ENCODE data around the gene CLCNKB. TPM values are rescaled to one million over a fixed set of nuclear protein-coding genes. Genes with fewer than 3 reads are reported as not detected.
"Not testable (repeated sequence)": the region's sequence is repeated elsewhere in the genome, so short reads cannot be mapped to it uniquely, and the experiment has no call there.

CLCNKB gene
- polyA plus RNA-seq, 3 donors from 2014 or later, result not detected

DNA sequence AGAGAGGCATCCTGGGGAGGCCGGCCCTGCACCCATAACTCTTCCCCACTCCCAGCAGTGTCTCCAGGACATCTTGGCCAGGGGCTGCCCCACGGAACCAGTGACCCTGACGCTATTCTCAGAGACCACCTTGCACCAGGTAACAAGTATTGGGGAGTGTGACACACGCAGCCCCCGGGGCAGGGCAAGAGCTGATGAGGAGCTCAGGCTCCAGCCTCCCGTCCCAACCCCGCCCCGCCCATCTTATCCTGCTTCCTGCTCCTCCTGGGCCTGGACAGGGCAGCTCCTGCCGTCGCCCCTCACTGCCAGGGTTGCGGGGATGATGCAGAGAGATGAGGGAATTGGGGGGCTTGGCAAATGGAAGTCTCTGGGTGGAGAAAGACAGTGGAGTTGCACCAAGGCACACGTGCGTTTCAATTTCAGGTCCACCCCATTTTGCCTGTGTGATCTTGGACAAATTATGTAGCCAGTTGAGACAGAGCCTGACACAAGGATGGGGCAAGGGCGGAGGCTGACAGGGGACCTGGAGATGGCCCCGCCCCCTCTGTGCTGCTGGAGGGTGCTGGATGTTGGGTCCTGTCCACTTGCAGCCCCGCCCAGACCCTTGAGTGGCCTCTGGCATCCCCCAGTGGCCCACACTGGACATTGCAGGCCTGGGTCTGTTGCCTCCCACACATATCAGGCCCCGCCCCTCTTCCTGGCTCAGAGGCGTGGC is 11.0 kb upstream of the CLCNKB start:
- H3K36me3 Mint-ChIP-seq, result no peaks in the 10 kb centered on the region
- peaks cover 1 to 8% (median 5%) of the 10 kb centered on the region in 3 donors for H3K27me3 Mint-ChIP-seq (ENCODE audit: low read depth in 3 of 3)
- H3K27ac Mint-ChIP-seq, result no peak overlapping the region
- DNase-seq, result peak; percentile 36 to 47 (median 40)
- H3K4me1 Mint-ChIP-seq, result peaks cover 0 to 2% of the 10 kb centered on the region in 2 donors
- H3K4me3 Mint-ChIP-seq, result no peak overlapping the region
- H3K9me3 Mint-ChIP-seq, result no peaks in the 10 kb centered on the region

GRCh38 chr1:16033103-16033632 is 10.4 kb upstream of the CLCNKB start:
- H3K4me1 Mint-ChIP-seq; H3K27me3 Mint-ChIP-seq (ENCODE audit: low read depth in 3 of 3); H3K4me3 Mint-ChIP-seq; H3K9me3 Mint-ChIP-seq; H3K36me3 Mint-ChIP-seq; DNase-seq; H3K27ac Mint-ChIP-seq: not testable (repeated sequence)

DNA sequence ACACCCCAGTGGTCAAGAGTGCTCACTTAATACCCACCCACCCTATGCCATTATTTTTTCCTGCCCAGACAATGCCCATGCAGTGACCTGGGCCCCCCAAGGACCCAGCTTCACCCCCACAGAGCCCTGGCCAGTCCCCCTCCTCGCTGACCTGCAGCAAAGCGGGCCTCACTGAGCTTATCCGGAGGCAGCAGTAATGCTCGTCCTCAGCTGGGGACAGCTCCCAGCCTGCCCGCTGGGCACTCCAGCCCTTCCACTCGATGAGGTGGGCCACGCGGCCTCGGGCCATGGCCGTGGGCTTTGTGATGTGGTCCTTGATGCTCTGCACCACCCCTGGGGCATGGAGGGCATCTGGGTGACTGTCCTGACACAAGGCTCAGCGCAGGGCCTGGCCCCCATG is 7.1 kb upstream of the CLCNKB start:
- not testable (repeated sequence) for H3K27ac Mint-ChIP-seq; DNase-seq; H3K36me3 Mint-ChIP-seq; H3K9me3 Mint-ChIP-seq; H3K4me3 Mint-ChIP-seq; H3K27me3 Mint-ChIP-seq (ENCODE audit: low read depth in 3 of 3); H3K4me1 Mint-ChIP-seq

DNA sequence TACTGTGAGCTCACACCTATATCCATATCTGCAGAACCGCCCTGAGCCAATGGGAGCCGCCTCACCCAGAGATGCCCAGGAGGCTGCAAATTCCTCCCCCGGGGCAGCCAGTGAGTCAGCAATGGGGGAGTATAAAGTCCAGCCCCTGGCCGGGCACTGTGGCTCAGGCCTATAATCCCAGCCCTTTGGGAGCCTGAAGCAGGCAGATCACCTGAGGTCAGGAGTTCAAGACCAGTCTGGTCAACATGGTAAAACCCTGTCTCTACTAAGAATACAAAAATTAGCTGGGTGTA is 5.0 kb upstream of the CLCNKB start:
- H3K27me3 Mint-ChIP-seq (ENCODE audit: low read depth in 3 of 3), result peaks cover 3 to 7% (median 3%) of the 10 kb centered on the region in 3 donors
- no peak overlapping the region for H3K27ac Mint-ChIP-seq
- H3K4me1 Mint-ChIP-seq, result no peaks in the 10 kb centered on the region
- no peak for DNase-seq
- H3K4me3 Mint-ChIP-seq, result no peak overlapping the region
- no peaks in the 10 kb centered on the region for H3K36me3 Mint-ChIP-seq
- no peaks in the 10 kb centered on the region for H3K9me3 Mint-ChIP-seq

DNA sequence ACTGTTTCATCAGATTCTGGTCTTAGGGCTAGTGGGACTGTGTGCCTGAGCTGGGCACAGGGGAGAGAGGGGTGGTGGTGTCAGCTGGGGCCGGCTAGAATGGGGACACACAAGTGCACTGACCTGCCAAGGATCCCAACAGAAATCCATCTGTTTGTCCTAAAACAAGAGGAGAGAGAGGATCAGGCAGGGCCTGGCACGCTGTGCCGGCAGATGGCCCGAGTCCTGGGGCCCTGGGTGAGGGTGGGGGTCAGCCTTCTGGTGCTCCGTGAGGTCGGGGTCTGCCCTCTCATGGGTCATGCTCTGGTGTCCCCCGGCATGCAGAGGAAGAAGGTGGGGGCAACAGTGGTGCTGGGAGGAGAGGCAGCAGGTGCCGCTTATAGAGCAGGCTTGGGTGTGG is 3.7 kb upstream of the CLCNKB start:
- DNase-seq, H3K4me1 Mint-ChIP-seq, H3K27ac Mint-ChIP-seq, H3K36me3 Mint-ChIP-seq, H3K4me3 Mint-ChIP-seq, H3K9me3 Mint-ChIP-seq: not testable (repeated sequence)
- peaks cover 3 to 11% (median 3%) of the 10 kb centered on the region in 3 donors for H3K27me3 Mint-ChIP-seq (ENCODE audit: low read depth in 3 of 3)

DNA sequence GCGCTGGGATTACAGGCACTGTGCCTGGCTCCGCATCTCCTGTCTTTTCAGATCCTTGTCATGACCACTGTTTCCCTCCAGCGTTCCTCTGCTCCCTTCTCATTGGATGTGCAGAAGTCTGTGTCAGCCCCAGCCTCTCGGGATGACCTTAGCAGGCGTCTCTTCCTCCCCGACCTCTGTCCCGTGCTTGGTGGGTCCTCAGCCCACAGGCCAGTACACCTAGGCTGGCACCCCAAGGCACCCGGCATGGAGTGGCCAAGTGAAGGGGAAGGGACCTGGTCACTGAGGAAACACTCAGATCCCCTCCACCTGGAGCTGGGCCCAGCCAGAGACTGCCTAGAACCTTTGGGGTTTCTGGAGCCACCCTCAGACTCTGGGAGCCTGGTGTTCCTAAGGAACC is 2.4 kb upstream of the CLCNKB start:
- Mint-ChIP-seq H3K27me3 (ENCODE audit: low read depth in 3 of 3) (peaks cover 5 to 11% (median 7%) of the 10 kb centered on the region in 3 donors), H3K36me3 (no peaks in the 10 kb centered on the region), H3K4me3 (no peak overlapping the region), H3K27ac (no peak overlapping the region), H3K9me3 (no peaks in the 10 kb centered on the region), H3K4me1 (no peaks in the 10 kb centered on the region)
- no peak for DNase-seq

DNA sequence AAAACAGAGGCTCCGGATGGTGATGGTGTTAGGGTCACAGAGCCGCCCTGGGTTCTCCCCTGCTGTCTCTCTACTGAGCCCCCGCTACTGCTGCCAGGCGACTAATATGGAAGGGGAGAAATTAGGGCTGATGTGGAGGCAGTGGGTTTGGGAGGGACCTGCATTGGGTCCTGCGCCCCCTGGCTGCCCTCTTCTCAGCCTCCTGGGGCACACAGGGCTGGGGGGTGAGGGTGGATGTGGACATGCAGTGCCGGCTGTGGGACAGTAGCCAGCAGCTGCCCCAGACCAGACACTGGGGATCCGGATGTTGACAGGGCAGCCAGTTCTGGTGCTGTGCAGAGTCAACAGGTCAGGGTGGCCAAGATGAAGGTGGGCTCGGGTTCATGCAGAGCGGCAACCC is 1.5 kb upstream of the CLCNKB start:
- Mint-ChIP-seq H3K4me1 (no peaks in the 10 kb centered on the region), H3K36me3 (no peaks in the 10 kb centered on the region), H3K27me3 (ENCODE audit: low read depth in 3 of 3) (peaks cover 5 to 8% (median 7%) of the 10 kb centered on the region in 3 donors), H3K9me3 (no peaks in the 10 kb centered on the region), H3K4me3 (no peak overlapping the region), H3K27ac (no peak overlapping the region)
- no peak for DNase-seq

- DNase-seq; H3K27me3 Mint-ChIP-seq (ENCODE audit: low read depth in 3 of 3); H3K4me1 Mint-ChIP-seq; H3K9me3 Mint-ChIP-seq; H3K36me3 Mint-ChIP-seq; H3K4me3 Mint-ChIP-seq; H3K27ac Mint-ChIP-seq: not testable (repeated sequence)
These were observed 928 bp upstream of the CLCNKB start for GRCh38 chr1:16042654-16043053.

GRCh38 chr1:16043950-16044349 is 368 bp downstream of the CLCNKB start:
- Mint-ChIP-seq H3K27ac (no peak overlapping the region), H3K36me3 (no peaks in the 10 kb centered on the region)

GRCh38 chr1:16046842-16047241 is 3.3 kb downstream of the CLCNKB start:
- Mint-ChIP-seq H3K4me1 (peaks cover 1 to 6% of the 10 kb centered on the region in 2 donors), H3K27ac (no peak overlapping the region), H3K4me3 (no peak overlapping the region), H3K9me3 (no peaks in the 10 kb centered on the region), H3K27me3 (ENCODE audit: low read depth in 3 of 3) (peaks cover 5 to 7% (median 6%) of the 10 kb centered on the region in 3 donors), H3K36me3 (no peaks in the 10 kb centered on the region)
- DNase-seq, result no peak

More at GRCh38 chr1:16043950-16044349, 368 bp downstream of the CLCNKB start:
- no peak for DNase-seq
- Mint-ChIP-seq H3K9me3 (no peaks in the 10 kb centered on the region), H3K4me3 (no peak overlapping the region), H3K4me1 (no peaks in the 10 kb centered on the region), H3K27me3 (ENCODE audit: low read depth in 3 of 3) (peaks cover 2 to 8% (median 5%) of the 10 kb centered on the region in 3 donors)

DNA sequence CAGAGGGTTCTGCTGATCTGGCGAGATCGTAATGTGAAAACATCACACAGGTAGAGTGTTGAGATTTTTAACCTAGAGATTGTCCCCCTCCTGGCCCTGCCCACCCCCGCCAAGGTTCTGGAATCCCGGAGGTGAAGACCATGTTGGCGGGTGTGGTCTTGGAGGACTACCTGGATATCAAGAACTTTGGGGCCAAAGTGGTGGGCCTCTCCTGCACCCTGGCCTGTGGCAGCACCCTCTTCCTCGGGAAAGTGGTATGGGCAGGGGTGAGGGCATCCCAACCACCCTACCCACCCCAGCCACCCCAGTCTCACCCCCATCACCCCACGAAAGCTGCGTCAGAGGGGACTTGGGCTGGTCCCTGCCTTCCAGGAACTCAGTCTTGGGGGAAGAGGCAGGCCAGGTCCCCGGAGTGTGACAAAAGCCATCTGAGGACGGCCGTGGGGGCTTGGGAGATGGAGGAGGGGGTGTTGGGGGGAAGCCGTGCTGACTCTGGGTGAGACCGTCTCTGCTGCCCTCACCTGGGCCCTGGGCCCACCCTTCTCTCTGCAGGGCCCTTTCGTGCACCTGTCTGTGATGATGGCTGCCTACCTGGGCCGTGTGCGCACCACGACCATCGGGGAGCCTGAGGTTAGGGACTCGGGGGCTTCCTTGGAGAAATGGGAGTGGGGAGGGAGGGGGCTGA is 4.4 kb downstream of the CLCNKB start:
- H3K27me3 Mint-ChIP-seq (ENCODE audit: low read depth in 3 of 3), result peaks cover 5 to 7% (median 6%) of the 10 kb centered on the region in 3 donors
- H3K9me3 Mint-ChIP-seq, result no peaks in the 10 kb centered on the region
- peaks cover 1 to 6% of the 10 kb centered on the region in 2 donors for H3K4me1 Mint-ChIP-seq
- no peaks in the 10 kb centered on the region for H3K36me3 Mint-ChIP-seq
- peak overlapping the region in 4 of 5 donors; percentile 6 to 69 (median 56) for H3K4me3 Mint-ChIP-seq
- no peak overlapping the region for H3K27ac Mint-ChIP-seq
- no peak for DNase-seq

GRCh38 chr1:16048573-16049189 is 5.1 kb downstream of the CLCNKB start:
- H3K27ac Mint-ChIP-seq, result no peak overlapping the region
- H3K27me3 Mint-ChIP-seq (ENCODE audit: low read depth in 3 of 3), result peaks cover 4 to 7% (median 6%) of the 10 kb centered on the region in 3 donors
- peak; percentile 20 to 41 (median 25) for DNase-seq
- H3K4me1 Mint-ChIP-seq, result peaks cover 1 to 6% of the 10 kb centered on the region in 2 donors
- H3K4me3 Mint-ChIP-seq, result peak overlapping the region; percentile 24 to 60 (median 35)
- H3K9me3 Mint-ChIP-seq, result no peaks in the 10 kb centered on the region
- no peaks in the 10 kb centered on the region for H3K36me3 Mint-ChIP-seq

GRCh38 chr1:16050328-16050727 is 6.7 kb downstream of the CLCNKB start:
- DNase-seq, result no peak
- no peak overlapping the region for H3K4me3 Mint-ChIP-seq
- peaks cover 4 to 6% (median 6%) of the 10 kb centered on the region in 3 donors for H3K27me3 Mint-ChIP-seq (ENCODE audit: low read depth in 3 of 3)
- H3K27ac Mint-ChIP-seq, result no peak overlapping the region
- H3K9me3 Mint-ChIP-seq, result no peaks in the 10 kb centered on the region
- H3K36me3 Mint-ChIP-seq, result no peaks in the 10 kb centered on the region
- H3K4me1 Mint-ChIP-seq, result peaks cover 1 to 6% of the 10 kb centered on the region in 2 donors

DNA sequence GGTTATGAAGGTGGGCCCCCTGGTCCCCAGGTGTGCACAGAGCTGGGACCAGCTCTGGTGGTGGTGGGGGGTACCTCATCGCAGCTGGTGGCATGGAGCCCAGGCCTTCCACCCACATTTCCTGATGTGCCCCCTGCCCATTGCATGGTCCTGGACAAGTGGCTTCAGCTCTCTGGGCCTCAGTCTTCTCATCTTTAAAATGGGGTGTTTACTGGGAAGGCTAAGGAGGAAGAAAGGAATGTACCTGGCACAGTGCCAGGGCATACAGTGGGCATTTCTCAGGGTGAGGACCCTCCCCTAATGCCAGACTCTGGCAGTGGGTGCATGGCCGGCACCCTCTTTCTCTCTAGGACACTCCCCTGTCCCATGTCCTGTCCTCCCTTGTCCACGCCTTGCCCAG is 7.5 kb downstream of the CLCNKB start:
- Mint-ChIP-seq H3K36me3 (no peaks in the 10 kb centered on the region), H3K27me3 (ENCODE audit: low read depth in 3 of 3) (peaks cover 3 to 4% (median 4%) of the 10 kb centered on the region in 3 donors), H3K4me1 (peaks cover 3 to 6% of the 10 kb centered on the region in 2 donors), H3K4me3 (no peak overlapping the region), H3K9me3 (no peaks in the 10 kb centered on the region), H3K27ac (no peak overlapping the region)
- DNase-seq, result no peak

Measured in immature natural killer cell (primary cell).